Ectodermal cell (in vitro differentiated cells): ENCODE results near the gene ZNF69. TPM values are rescaled to one million over a fixed set of nuclear protein-coding genes. Genes with fewer than 3 reads are reported as not detected.
"Not testable (repeated sequence)": the region's sequence is repeated elsewhere in the genome, so short reads cannot be mapped to it uniquely, and the experiment has no call there.

Source experiments
- H3K27ac ChIP-seq: 2 replicates; pipeline ENCODE4 v1.7.0; 2013; ENCODE audit warnings: mild to moderate bottlenecking, low read depth, low read length; ENCODE audit not compliant: insufficient read depth, poor library complexity, severe bottlenecking
- H3K27me3 ChIP-seq: 2 replicates; pipeline ENCODE4 v1.7.0; 2013; ENCODE audit warnings: mild to moderate bottlenecking, low read length; ENCODE audit not compliant: insufficient read depth, control insufficient read depth, poor library complexity, severe bottlenecking
- H3K36me3 ChIP-seq: one replicate; pipeline ENCODE4 v1.7.0; 2013; ENCODE audit warnings: low read length; ENCODE audit not compliant: control insufficient read depth, insufficient read depth
- H3K4me1 ChIP-seq: one replicate; pipeline ENCODE4 v1.7.0; 2013; ENCODE audit warnings: low read length; ENCODE audit not compliant: control insufficient read depth, insufficient read depth
- H3K4me3 ChIP-seq: 2 replicates; pipeline ENCODE4 v1.7.0; 2013; ENCODE audit warnings: low read depth, low read length, control low read depth; ENCODE audit not compliant: insufficient read depth
- H3K9me3 ChIP-seq: 2 replicates; pipeline ENCODE4 v1.7.0; 2013; ENCODE audit warnings: mild to moderate bottlenecking, low read length, moderate library complexity; ENCODE audit not compliant: control insufficient read depth
- WGBS, 2 experiments: methylation state at CpG; one replicate each; pipeline ENCODE4 v1.1.7; 2013; ENCODE audit warnings: missing lambda C conversion rate in 2 of 2; 5-methylcytosine and 5-hydroxymethylcytosine counted together
- polyA plus RNA-seq, 4 experiments: library from polyadenylated mRNA; stranded (reverse); fragments of 50-300 nt; gene quantifications; one replicate each; pipeline ENCODE4 v1.2.3, GENCODE V29; 2013

ZNF69 gene
- 29.8 TPM for polyA plus RNA-seq (2013, experiment 1 of 4)
- polyA plus RNA-seq (2013, experiment 2 of 4), result 32.7 TPM
- polyA plus RNA-seq (2013, experiment 3 of 4), result 24.7 TPM
- polyA plus RNA-seq (2013, experiment 4 of 4), result 26.4 TPM

DNA sequence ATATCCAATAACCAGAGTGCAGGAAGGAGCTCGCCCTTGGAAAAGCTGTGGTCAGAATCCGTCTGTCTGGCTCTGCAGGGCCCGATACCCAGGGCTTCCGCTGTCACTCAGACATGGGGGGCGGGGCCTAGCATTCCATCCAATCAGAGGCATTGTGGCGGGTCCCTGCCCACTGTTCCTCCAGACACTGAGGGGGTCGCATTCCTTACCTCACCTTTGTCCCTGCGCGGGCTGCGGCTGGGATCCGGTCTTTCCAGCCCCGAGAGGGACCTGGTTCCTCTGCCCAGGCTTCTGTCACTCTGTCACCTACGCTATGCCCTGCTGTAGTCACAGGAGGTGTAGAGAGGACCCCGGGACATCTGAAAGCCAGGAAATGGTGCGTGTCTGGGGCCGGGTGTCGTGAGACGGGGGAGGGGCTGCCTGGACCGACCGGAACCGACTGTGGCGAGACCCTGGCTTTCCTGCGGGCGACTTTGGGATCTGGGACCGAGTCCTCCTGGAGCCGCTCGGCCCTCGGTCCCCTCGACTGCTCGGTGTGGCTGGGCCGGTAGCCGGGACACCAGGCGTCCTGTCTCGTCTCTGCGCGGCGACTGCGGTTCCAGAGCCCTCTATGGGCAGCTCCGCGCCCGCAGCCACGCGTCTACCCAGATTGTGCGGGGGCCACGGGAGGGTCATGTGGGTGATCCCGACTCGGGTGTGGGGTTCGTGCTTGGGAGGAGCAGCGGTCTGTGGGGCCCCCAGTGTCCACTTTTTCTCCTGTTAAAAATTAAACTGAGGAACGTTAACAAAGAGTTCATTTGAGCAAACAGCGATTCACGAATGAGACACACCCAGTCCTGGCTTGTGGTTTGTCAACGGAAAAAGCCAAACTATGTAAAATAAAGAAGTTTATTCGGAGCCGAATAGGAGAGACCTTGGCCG lies at the start of gene ZNF69:
Gene ZNF69 (plus strand): TSS at position 172 of the 921 bp plus-strand sequence. CDS start 142 bp downstream, at position 314.
- H3K4me3 ChIP-seq, result peak within 1 kb of the TSS; percentile 95
- peaks cover 22% of the 10 kb centered on the region for H3K36me3 ChIP-seq
- peaks cover 4% of the 10 kb centered on the region for H3K9me3 ChIP-seq
- H3K4me1 ChIP-seq, result no peaks in the 10 kb centered on the region
- WGBS, 2 experiments, result 1% methylated on average over 56 of the region's 56 CpGs
- no peaks in the 10 kb centered on the region for H3K27me3 ChIP-seq
- peak within 1 kb of the TSS; percentile 98 for H3K27ac ChIP-seq

DNA sequence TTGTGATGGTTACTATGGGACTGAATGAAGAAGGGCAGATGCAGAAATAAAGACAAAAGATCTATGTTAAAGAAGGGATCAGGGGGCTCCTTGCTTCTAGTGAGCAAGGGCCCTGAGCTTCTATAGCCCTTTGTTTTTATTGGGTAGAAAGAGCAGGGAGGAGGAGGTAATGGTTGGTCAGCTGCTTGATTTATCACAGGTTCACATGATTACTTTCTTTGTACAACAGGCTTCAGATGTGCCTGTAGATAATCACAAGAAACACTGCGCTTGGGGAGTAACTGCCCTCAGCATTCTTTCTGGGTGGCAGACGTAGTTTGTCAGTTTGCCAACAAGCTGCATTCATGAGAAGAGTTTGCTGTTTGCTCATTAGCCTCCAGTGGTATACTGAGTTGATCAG lies 43.9 kb upstream of the ZNF69 start:
- Histone ChIP-seq H3K36me3 (no peaks in the 10 kb centered on the region), H3K4me1 (no peaks in the 10 kb centered on the region), H3K27me3 (no peaks in the 10 kb centered on the region), H3K27ac (no peak overlapping the region), H3K4me3 (no peak overlapping the region), H3K9me3 (no peaks in the 10 kb centered on the region)
- 75 to 94% methylated on average over 2 of the region's 2 CpGs for WGBS, 2 experiments

DNA sequence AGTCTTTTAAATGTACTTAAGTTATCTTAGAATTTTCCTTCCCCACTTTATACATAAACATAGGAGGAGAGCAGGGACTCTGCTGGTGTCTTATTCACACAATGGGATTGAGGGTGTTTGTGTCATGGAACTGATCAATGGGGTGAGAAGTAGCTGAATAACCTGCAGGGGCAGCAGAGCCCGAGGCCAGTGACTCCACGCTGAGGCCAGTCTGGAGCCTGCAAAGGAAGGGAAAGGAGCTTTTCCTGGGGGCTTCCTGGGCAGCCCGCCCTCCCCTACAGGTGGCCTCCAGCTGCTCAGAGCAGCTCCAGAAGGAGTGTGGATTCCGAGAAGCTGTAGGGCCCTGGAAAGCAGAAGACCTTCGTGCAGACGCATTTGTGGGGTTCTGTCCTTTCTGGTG lies 40.0 kb upstream of the ZNF69 start:
- 48 to 55% methylated on average over 6 of the region's 6 CpGs for WGBS, 2 experiments
- not testable (repeated sequence) for H3K27ac ChIP-seq, H3K4me3 ChIP-seq, H3K9me3 ChIP-seq, H3K36me3 ChIP-seq, H3K4me1 ChIP-seq, H3K27me3 ChIP-seq

DNA sequence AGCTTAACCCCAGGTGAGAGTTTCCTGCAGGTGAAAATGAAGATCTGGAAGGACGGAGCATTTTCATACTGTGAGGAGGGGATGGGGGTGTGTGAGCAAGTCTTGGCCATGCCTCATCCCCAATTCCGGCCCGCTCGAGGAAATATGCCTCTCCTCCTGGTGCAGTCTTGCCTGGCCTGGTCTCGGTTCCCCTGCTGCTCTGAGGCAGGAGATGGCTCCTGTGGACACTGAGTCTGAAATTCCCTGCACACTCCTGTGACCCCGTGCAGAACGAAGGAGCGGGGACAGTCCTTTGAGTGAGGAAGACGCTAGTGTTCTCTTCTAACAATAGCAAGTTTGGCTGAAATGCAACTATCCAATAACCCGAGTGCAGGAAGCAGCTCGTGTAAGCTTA lies 39.4 kb upstream of the ZNF69 start:
- Histone ChIP-seq H3K27ac (no peak overlapping the region), H3K4me3 (no peak overlapping the region), H3K36me3 (no peaks in the 10 kb centered on the region), H3K27me3 (no peaks in the 10 kb centered on the region), H3K4me1 (no peaks in the 10 kb centered on the region), H3K9me3 (no peaks in the 10 kb centered on the region)
- WGBS, 2 experiments, result 88 to 90% methylated on average over 11 of the region's 11 CpGs

DNA sequence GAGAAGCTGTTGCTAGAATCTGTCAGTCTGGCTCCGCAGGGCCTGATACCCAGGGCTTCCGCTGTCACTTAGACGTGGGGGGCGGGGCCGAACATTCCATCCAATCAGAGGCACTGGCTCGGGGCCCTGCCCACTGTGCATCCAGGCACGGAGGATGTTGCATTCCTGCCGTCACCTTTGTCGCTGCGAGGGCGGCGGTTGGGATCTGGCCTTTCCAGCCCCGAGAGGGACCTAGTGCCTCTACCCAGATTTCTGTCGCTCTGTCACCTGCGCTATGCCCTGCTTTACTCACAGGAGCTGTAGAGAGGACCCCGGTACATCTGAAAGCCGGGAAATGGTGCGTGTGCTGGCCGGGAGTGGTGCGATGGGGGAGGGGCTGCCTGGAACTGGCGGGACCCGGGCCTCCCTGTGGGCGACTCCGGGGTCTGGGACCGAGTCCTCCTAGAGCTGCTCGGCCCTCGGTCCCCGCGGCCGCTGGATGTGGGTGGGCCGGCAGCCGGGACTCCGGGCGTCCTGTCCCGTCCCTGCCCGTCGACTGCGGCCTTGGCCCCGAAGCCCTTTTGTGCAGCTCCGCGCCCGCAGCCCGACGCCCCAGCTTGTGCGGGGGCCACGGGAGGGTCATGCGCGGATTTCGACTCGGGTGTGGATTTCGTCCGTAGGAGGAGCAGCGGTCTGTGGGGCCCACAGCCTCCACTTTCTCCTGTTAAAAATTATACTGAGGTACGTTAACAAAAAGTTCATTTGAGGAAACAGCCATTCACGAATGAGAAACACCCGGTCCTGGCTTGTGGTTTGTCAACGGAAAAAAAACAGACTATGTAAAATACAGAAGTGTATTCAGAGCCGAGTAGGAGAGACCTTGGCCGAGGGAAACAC lies 38.8 kb upstream of the ZNF69 start, which contains the start of gene ZNF439:
Gene ZNF439 (plus strand): TSS at position 133 of the 876 bp plus-strand sequence. CDS start 142 bp downstream, at position 275.
- WGBS, 2 experiments, result 64 to 67% methylated on average over 59 of the region's 59 CpGs
- Histone ChIP-seq H3K9me3 (no peaks in the 10 kb centered on the region), H3K36me3 (no peaks in the 10 kb centered on the region), H3K4me1 (no peaks in the 10 kb centered on the region), H3K27ac (no peak within 1 kb of the TSS), H3K27me3 (no peaks in the 10 kb centered on the region), H3K4me3 (peak within 1 kb of the TSS; percentile 36)

DNA sequence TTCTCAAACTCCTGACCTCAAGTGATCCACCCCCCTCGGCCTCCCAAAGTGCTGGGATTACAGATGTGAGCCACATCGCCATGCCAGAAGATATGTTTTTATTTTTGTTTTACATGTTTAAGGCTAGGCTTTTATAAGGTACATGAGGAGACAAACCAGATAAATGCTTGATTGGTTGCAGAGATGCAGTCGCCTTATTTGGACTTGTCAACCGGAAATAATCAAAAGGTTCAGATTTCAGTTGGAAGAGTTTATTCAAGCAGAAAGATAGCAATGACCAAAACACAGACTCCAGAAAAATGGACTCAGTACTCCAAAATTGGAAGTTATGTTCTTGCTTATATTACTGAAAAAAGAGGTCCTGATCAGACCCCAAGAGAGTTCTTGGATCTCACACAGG lies 37.3 kb upstream of the ZNF69 start:
- not testable (repeated sequence) for H3K4me3 ChIP-seq, H3K27ac ChIP-seq, H3K9me3 ChIP-seq, H3K27me3 ChIP-seq, H3K36me3 ChIP-seq, H3K4me1 ChIP-seq
- WGBS, 2 experiments, result 93 to 94% methylated on average over 4 of the region's 4 CpGs

DNA sequence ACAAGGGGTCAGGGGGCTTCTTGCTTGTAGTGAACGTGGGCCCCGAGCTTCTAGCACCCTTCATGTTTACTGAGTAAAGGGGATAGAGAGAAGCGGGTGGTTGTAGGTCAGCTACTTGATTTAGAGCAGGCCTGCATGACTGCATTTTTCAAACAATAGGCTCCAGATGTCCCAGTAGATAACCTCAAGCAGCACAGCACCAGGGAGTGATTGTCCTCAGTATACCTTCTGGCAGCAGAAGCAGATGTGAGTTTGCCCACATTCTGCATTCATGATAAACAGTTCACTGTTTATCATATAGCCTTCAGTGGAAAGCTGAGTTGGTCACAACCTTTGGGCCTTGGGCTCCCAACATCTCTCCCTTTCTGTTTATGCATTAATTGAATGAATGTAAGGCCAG lies 34.2 kb upstream of the ZNF69 start:
- no peaks in the 10 kb centered on the region for H3K4me1 ChIP-seq
- H3K9me3 ChIP-seq, result no peaks in the 10 kb centered on the region
- no peak overlapping the region for H3K4me3 ChIP-seq
- H3K27ac ChIP-seq, result no peak overlapping the region
- no peaks in the 10 kb centered on the region for H3K36me3 ChIP-seq
- no peaks in the 10 kb centered on the region for H3K27me3 ChIP-seq
- 75 to 79% methylated on average over 3 of the region's 3 CpGs for WGBS, 2 experiments

DNA sequence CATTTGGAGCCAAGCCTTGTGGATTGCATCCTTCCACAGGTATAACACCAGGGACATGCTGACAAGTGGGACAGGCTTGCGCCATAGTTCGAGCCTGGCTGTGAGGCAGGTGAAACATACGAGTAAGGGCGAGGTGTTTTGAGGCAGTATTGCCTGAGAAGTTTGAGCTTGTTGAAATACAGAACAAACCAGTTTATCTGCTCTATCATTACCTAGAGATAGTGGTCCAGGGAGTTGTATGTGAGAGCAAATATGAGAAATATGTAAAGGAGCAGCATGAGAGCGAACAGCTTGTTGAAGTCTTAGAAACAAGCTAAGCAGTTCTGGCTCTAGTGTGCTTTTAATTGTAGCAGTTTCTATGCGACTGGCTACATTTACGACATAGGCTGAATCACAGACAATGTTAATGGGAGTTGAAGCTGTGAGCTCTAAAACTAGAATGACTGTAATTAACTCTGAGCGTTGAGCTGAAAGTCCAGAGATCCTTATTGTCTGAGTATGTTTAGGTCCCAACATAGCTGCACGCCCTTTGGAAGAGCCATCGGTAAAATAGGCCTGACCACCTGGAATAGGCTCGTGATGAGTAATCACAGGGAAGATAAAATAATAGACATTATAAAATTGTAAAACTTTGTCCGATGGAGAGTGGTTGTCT lies 30.9 kb upstream of the ZNF69 start:
- H3K27ac ChIP-seq, result no peak overlapping the region
- 90 to 91% methylated on average over 12 of the region's 12 CpGs for WGBS, 2 experiments
- H3K36me3 ChIP-seq, result no peaks in the 10 kb centered on the region
- H3K4me3 ChIP-seq, result no peak overlapping the region
- H3K9me3 ChIP-seq, result no peaks in the 10 kb centered on the region
- H3K4me1 ChIP-seq, result no peaks in the 10 kb centered on the region
- H3K27me3 ChIP-seq, result no peaks in the 10 kb centered on the region

DNA sequence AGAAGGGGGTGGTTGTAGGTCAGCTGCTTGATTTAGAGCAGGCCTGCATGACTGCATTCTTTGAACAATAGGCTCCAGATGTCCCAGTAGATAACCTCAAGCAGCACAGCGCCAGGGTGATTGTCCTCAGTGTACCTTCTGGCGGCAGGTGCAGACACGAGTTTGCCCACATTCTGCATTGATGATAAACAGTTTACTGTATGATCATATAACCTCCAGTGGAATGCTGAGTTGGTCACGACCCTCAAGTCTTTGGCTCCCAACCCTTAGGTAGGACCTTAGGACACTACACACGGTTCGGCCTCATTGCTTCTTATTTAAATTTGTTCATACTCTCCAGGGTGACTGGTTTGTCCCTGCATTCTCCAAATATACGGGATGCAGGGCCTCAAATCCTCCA lies 26.9 kb upstream of the ZNF69 start:
- no peaks in the 10 kb centered on the region for H3K4me1 ChIP-seq
- 85 to 88% methylated on average over 7 of the region's 7 CpGs for WGBS, 2 experiments
- no peak overlapping the region for H3K4me3 ChIP-seq
- H3K27me3 ChIP-seq, result no peaks in the 10 kb centered on the region
- H3K36me3 ChIP-seq, result no peaks in the 10 kb centered on the region
- no peak overlapping the region for H3K27ac ChIP-seq
- H3K9me3 ChIP-seq, result no peaks in the 10 kb centered on the region
